ENCODE data around the gene NKAIN2.
"Not testable (repeated sequence)": the region's sequence is repeated elsewhere in the genome, so short reads cannot be mapped to it uniquely, and the experiment has no call there.

NKAIN2 gene

GRCh38 chr6:124368131-124368530, 564.5 kb downstream of the NKAIN2 start:
- DNase-seq: no peak

GRCh38 chr6:124371974-124372475, 568.4 kb downstream of the NKAIN2 start:
- no peak for DNase-seq

DNA sequence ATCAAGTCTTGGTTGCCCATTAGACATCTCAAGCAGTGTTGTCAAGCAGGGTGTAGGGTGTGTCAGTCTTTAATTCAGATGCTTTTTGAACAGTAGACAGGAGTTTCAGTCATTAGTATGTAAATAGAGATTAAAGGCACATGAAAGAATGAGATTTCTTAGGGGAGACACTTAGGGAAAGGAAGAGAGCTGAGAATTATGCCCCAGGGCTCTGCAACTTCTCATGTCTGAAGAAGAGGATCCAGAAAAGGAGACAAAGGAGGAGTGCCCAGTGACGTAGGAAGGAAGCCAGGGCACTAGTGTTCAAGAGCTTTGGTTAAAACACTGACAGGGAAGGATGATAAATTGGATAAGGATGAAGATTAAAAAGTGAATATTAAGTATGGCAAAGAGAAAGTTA, 569.7 kb downstream of the NKAIN2 start:
- no peak for DNase-seq

- no peak for DNase-seq
These were observed 585.5 kb downstream of the NKAIN2 start for GRCh38 chr6:124389127-124389526.

- DNase-seq: no peak
These were observed 589.9 kb downstream of the NKAIN2 start for GRCh38 chr6:124393536-124393935.

- DNase-seq: no peak
These were observed 592.7 kb downstream of the NKAIN2 start for GRCh38 chr6:124396361-124396760.

DNA sequence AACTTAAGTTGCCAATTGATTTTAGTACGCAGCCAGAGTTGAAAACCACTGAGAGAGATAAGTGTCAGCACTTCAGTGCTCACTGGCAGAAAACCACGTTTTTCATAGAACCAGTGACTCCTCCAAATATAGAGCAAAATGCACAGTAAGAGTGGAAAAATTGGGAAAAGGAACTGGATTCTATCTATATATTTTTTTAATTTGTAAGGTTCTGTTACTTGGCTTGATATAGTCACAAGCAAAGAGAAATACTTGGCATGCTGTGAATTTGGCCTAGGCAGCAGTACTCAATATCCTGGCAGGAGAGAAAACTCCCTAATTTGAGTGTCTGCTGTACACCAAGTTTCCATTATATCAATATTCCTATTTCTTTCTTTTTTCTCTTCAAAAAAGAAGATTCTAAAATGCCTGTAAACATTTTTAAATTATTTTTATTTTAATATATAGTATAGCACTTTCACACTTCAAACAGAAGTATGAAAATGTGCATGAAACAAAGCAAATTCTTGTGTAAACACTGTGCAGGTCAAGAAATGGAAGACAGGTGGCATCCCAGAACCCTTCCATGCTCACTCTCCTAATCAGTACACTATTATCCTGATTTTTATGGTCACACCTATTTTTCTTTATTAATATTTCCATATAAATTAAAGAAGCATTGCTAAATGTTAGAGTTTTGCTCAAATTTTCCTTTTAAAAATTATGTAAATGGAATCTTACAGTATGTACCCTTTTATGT, 596.8 kb downstream of the NKAIN2 start:
- DNase-seq: no peak

- not testable (repeated sequence) for DNase-seq
These were observed 606.8 kb downstream of the NKAIN2 start for GRCh38 chr6:124410425-124410824.

DNA sequence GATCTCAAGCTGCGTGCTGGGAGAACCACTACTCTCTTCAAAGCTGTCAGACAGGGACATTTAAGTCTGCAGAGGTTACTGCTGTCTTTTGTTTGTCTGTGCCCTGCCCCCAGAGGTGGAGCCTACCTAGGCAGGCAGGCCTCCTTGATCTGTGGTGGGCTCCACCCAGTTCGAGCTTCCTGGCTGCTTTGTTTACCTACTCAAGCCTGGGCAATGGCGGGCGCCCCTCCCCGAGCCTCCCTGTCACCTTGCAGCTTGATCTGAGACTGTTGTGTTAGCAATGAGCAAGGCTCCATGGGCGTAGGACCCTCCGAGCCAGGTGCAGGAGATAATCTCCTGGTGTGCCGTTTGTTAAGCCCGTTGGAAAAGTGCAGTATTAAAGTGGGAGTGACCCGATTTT, 609.0 kb downstream of the NKAIN2 start:
- DNase-seq: not testable (repeated sequence)

- no peak for DNase-seq
These were observed 616.6 kb downstream of the NKAIN2 start for GRCh38 chr6:124420116-124420840.

- no peak for DNase-seq
These were observed 620.0 kb downstream of the NKAIN2 start for GRCh38 chr6:124423621-124424020.

DNA sequence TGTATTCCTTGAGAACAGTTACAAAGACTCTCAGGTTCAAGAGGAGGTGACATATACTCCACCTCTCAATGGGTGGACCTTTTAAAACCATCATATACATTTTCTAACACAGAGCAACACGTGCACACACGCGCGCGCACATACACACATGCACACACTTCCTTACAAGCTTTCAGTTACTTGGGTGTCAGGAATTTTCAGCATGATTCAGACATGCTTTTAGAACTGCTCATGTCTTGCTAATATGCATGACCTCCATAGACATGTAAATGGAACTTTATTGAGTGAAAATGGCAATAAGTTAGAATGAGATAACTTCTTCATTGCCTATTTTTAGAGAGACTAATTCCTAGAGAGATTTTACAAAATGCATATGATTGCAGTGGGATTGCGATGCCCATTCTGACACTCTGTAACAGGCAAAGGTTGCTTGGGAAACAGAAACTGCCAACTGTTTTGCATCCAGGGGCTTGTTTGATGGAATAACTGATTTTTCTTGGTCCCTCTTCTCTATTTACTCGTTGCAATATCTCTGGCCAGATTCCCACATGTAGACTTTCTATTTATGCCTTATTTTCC, 627.2 kb downstream of the NKAIN2 start:
- no peak for DNase-seq

DNA sequence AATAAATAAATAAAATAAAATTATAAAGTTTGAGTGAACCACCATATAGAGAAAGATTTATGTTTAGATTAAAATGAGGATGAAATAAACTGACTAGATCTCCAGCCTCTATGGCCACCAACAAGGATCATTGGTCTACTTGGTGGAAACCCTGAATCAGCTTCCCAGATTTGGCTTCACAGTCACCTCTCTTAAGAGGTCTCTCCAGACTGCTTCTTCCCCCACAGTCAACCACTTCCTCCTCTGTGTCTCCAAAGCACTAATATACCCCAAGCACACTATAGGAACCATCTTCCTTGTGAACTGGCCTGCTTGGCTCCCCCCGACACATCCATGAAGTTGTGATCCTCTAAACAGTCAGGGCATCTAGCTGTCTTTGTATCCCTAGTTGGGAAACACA, 629.0 kb downstream of the NKAIN2 start:
- DNase-seq: no peak

- DNase-seq: no peak
These were observed 629.9 kb downstream of the NKAIN2 start for GRCh38 chr6:124433387-124434160.

GRCh38 chr6:124434421-124434820, 630.8 kb downstream of the NKAIN2 start:
- no peak for DNase-seq

GRCh38 chr6:124436803-124437202, 633.1 kb downstream of the NKAIN2 start:
- no peak for DNase-seq

DNA sequence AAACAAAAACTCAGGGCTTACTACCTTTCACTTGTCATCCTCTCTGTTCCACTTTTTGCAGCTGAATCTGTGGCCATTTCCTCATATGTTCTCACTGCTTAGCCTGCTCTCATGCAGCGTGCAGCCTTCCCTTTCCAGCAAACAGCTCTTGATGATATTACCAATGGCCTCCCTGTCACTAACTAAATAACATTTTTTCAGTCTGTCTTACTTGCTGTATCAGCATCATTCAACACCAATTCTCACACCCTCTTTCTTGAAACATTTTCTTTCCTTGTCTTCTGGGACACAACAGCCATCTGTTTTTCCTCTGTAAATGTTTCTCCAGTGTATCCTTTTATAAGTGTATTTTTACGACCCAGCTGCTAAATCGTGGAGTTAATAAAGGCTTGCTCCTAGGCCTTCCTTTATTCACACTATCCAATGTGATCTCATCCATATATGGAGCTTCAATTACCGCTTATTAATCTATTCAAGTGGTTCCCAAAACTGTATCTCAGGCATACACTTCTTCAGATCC, 634.9 kb downstream of the NKAIN2 start:
- DNase-seq: no peak

DNA sequence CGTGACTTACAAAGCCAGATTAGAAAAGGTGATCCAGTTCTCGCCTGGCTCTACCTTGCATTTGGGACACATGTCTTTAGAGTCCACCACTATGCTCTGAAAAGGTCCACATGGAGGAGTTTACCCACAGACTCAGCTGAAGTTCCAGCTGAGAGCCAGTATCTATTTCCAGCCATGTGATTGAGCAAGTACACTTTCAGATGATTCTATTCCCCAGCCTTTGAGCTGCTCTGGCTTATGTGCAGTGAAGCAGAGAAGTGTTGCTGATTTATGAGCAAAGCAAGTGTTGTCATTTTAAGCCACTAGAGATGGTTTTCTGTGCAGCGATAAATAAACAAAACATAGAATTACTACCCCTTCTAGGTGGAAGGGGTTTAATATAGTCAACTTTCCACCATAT, 637.8 kb downstream of the NKAIN2 start:
- DNase-seq: no peak

- DNase-seq: no peak
These were observed 639.9 kb downstream of the NKAIN2 start for GRCh38 chr6:124443541-124443940.

DNA sequence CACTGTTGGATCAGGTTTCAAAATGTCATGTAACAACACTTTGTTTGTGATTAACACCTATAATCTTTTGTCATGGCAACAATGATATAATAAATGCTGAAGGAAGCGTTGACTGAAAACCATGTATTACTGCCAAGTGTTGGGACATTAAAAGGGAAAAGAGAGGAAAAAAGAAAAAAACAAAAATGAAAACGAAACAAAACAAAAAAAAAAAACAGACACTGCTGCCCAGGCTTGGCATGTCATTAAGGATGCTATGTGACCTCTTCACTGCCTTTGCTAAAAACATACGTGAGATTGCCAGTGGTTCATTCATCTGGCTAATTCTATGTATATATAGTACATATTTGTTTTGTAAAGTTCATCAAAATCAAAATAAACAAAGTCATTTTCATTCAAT, 641.9 kb downstream of the NKAIN2 start:
- no peak for DNase-seq

- DNase-seq: no peak
These were observed 643.3 kb downstream of the NKAIN2 start for GRCh38 chr6:124446961-124447360.

- no peak for DNase-seq
These were observed 655.6 kb downstream of the NKAIN2 start for GRCh38 chr6:124459268-124459667.

GRCh38 chr6:124462750-124463149, 659.1 kb downstream of the NKAIN2 start:
- DNase-seq: no peak
